AG04450 (cell line): ENCODE results near the gene RTN4RL1. TPM values are rescaled to one million over a fixed set of nuclear protein-coding genes. Genes with fewer than 3 reads are reported as not detected.

Source experiments
- CTCF ChIA-PET: fragments of 300-600, 350-600 bp; formaldehyde crosslinking; extraction: SDS; loops from one replicate; lab custom pipeline; 2022; ENCODE audit warnings: antibody characterized with exemption, inconsistent platforms; lab: Charles Lee
- POLR2A ChIA-PET: fragments of 350-600 bp; formaldehyde crosslinking; extraction: SDS; loops from one replicate; lab custom pipeline; 2021; ENCODE audit warnings: antibody characterized with exemption, inconsistent platforms; lab: Yijun Ruan, JAX
- DNase-seq: peaks from one replicate; pipeline ENCODE4 v3.0.0-alpha.2; 2011; ENCODE audit warnings: low read depth, low spot score
- H3K27ac ChIP-seq: one replicate; pipeline ENCODE4 v1.5.1; 2012; ENCODE audit warnings: low read depth, low read length, control low read depth
- H3K27me3 ChIP-seq: one replicate; pipeline ENCODE4 v1.6.0; 2012; ENCODE audit warnings: low read length; ENCODE audit not compliant: control insufficient read depth, insufficient read depth
- H3K4me3 ChIP-seq: 2 replicates; pipeline ENCODE4 v1.5.1; 2011; ENCODE audit warnings: mild to moderate bottlenecking, low read depth, low read length, control low read depth
- H3K9me3 ChIP-seq: 2 replicates; pipeline ENCODE4 v1.5.1; 2012; ENCODE audit warnings: low read length; ENCODE audit not compliant: control insufficient read depth, insufficient read depth
- CTCF ChIP-seq: IDR thresholded peaks from 2 replicates; pipeline ENCODE4 v1.5.1; 2011; ENCODE audit warnings: low read depth, low read length, control low read depth, inconsistent platforms
- polyA plus RNA-seq: library from polyadenylated mRNA; depleted of rRNA; stranded (reverse); fragments of >200 nt; gene quantifications from 2 replicates; pipeline ENCODE4 v1.2.3, GENCODE V29; 2011

Gene RTN4RL1
- polyA plus RNA-seq, 1 experiment: 0.04 TPM

- Histone ChIP-seq H3K4me3 (peak within 1 kb of the TSS; percentile 89), H3K9me3 (no peaks in the 10 kb centered on the region), H3K27me3 (no peaks in the 10 kb centered on the region), H3K27ac (peak within 1 kb of the TSS; percentile 52)
- POLR2A ChIA-PET: interaction anchor here (0.6 kb wide), 1 partner anchor 208 kb away, joined by 3 read pairs; no protein-coding TSS in a partner anchor
- CTCF ChIA-PET: interaction anchor here (1.0 to 1.6 kb wide), 2 partner anchors 12 to 133 kb away, joined by 3 read pairs; no protein-coding TSS in a partner anchor
- peak; percentile 84 for DNase-seq
- peak; percentile 57 for TF ChIP-seq CTCF
These were observed 16.6 kb upstream of the RTN4RL1 start, which contains the start of gene OVCA2 for GRCh38 chr17:2041561-2042389. TSS of gene OVCA2 (plus strand) at chr17:2042022. CDS start at chr17:2042048, 26 bp downstream.

GRCh38 chr17:2040942-2041560, 15.9 kb upstream of the RTN4RL1 start:
- no peak overlapping the region for H3K27ac ChIP-seq
- CTCF ChIA-PET: interaction anchor here (1.0 to 1.6 kb wide), 2 partner anchors 13 to 132 kb away, joined by 3 read pairs; no protein-coding TSS in a partner anchor
- POLR2A ChIA-PET: interaction anchor here (0.6 kb wide), 1 partner anchor 209 kb away, joined by 3 read pairs; no protein-coding TSS in a partner anchor
- no peaks in the 10 kb centered on the region for H3K9me3 ChIP-seq
- DNase-seq: no peak
- H3K4me3 ChIP-seq: peak overlapping the region; percentile 89
- no peaks in the 10 kb centered on the region for H3K27me3 ChIP-seq
- no peak for TF ChIP-seq CTCF

GRCh38 chr17:2040219-2040827, 15.2 kb upstream of the RTN4RL1 start:
- no peak for TF ChIP-seq CTCF
- no peak for DNase-seq
- POLR2A ChIA-PET: no interaction called here
- no peak overlapping the region for H3K27ac ChIP-seq
- no peak overlapping the region for H3K4me3 ChIP-seq
- H3K27me3 ChIP-seq: no peaks in the 10 kb centered on the region
- no peaks in the 10 kb centered on the region for H3K9me3 ChIP-seq
- CTCF ChIA-PET: interaction anchor here (1.0 to 1.6 kb wide), 2 partner anchors 14 to 132 kb away, joined by 3 read pairs; no protein-coding TSS in a partner anchor

- TF ChIP-seq CTCF: no peak
- ChIA-PET CTCF (no interaction called here), POLR2A (interaction anchor here (0.7 kb wide), 1 partner anchor 199 kb away, joined by 7 read pairs; no protein-coding TSS in a partner anchor)
- no peak for DNase-seq
- Histone ChIP-seq H3K9me3 (no peaks in the 10 kb centered on the region), H3K27me3 (no peaks in the 10 kb centered on the region), H3K4me3 (no peak overlapping the region), H3K27ac (no peak overlapping the region)
These were observed 12.0 kb upstream of the RTN4RL1 start for GRCh38 chr17:2037155-2037554.
